GM19193 (cell line): ENCODE data around the gene C9orf72.
A peak's percentile ranks its signal among the peaks of the same experiment; 100 is the strongest.

ENCODE experiments used
- POLR2A ChIP-seq: IDR thresholded peaks from 4 replicates; pipeline ENCODE4 v1.6.1; 2011; ENCODE audit not compliant: insufficient read depth, insufficient read length; ENCODE audit errors: extremely low read depth

The C9orf72 gene

DNA sequence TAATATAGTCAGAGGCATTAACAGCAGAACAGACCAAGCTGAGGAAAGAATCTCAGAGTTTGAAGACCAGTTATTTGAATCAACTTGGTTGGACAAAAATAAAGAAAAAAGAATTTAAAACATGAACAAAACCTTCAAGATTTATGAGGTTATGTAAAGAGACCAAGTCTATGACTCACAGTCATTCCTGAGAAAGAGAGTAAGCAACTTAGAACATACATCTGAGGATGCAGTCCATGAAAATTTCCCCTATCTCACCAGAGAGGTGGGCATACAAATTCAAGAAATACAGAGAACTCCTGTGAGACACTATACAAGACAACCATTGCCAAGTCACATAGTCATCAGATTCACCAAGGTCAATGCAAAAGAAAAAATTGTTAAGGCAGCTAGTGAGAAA, 17.4 kb upstream of the C9orf72 start:
- no peak for TF ChIP-seq POLR2A

DNA sequence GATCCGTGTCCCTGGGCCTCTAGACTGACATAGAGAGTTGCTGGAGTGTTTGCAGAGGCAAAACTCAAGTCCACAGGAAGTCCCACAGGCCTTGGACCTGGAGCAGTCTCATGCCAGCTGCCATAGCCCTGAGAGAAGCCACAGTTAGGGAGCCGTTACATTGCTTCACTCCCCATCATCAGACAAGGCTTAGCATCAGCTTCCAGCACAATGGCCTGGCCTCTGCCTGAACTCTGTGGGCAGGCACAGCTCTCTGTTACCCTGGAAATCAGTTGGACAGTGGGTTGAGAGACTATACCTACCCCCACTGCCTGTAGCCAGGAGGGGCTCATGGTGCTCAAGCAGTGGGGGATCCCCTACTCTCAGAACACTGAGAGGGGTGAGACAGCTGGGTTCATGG, 16.2 kb upstream of the C9orf72 start:
- no peak for TF ChIP-seq POLR2A

DNA sequence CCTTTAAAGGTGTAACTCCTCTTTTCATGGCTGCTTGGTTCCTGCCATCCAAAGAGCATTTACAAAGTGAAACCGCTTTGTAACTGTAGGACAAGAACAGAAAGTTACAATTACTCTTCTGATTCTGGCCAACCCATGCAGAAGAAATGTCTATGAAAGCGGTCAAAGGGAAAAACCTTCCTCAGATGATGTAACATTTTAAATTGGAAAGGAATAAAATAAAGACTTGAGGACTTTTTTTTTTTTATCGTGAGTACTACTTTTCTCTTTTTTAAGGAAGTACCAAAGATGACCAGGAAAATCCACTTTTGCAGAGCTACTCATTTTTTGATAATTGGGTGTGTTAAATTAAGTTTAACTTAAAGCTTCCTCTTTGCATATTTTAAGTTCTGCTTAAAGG, 13.0 kb upstream of the C9orf72 start:
- no peak for TF ChIP-seq POLR2A

DNA sequence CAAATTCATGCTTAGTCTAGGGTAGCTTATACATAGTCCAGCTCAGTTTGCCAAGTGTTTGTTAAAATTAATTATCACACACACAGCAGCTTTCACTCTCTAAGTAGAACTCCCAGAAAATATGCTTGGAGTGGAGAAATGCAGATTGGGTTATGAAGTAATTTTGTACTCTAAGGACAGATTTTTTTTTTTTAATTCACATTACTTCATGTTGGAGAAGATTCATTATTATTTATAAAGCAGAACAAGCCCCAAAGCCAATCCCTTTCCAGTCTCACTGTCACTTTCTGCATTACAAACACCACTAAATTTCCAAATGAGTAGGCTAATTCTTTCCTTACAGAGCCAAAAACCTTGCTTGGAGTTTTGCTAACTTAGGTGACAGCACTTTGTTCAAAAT, 11.7 kb upstream of the C9orf72 start:
- no peak for TF ChIP-seq POLR2A

DNA sequence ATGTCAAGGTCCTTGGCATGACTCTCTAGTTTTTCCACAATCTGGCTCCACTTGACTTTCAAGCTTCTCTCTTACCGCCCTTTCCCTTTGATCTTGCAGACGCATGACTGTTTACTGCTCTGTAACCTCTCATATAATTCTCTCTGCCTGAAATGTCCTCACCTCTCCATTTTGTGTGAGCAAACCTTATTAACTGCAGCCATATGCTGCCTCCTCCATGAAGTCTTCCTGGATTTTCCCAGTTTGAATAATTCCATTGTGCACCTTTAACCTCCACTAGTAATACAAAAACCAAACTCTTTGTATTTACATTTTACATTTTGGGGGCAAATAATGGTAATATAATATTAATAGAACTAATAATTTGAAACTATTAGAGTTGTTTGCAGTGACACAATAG, 9.5 kb upstream of the C9orf72 start:
- TF ChIP-seq POLR2A = no peak

DNA sequence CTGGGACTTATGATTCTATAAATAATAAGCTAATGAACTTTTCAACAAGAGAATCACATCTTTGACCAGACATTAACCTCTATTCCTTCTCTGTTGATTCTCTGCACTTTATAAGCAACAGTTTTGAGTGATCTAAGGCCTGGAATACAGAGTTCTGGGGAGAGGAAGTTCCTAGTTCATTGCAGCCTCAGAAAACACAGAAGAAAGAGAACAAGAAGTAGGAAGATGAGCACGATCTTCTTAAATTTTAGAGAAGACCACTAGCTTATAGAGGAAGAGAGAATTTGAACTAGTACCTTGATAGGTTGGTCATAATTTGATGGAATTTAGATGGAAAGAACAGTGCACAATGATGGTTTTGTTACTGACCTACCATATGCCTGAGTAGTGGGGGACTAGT, 8.5 kb upstream of the C9orf72 start:
- TF ChIP-seq POLR2A = no peak

DNA sequence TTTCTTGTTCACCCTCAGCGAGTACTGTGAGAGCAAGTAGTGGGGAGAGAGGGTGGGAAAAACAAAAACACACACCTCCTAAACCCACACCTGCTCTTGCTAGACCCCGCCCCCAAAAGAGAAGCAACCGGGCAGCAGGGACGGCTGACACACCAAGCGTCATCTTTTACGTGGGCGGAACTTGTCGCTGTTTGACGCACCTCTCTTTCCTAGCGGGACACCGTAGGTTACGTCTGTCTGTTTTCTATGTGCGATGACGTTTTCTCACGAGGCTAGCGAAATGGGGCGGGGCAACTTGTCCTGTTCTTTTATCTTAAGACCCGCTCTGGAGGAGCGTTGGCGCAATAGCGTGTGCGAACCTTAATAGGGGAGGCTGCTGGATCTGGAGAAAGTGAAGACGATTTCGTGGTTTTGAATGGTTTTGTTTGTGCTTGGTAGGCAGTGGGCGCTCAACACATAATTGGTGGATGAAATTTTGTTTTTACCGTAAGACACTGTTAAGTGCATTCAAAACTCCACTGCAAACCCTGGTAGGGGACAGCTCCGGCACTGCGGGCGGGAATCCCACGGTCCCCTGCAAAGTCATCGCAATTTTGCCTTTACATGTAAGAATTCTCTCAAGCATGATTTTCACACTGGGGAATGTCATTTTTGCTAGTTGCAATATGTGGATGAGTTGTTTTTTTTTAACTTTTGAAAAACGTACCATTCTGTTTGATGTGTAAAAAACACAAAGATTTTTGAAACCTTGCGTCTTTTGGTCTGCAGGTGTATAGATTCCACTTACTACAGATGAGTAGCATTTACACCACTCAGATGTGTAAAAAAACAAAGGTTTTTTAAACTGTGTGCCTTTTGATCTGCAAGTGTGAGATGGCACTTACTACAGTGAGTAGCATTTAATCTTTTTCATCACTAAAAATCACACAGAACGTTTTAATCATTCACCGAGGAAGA, 631 bp upstream of the C9orf72 start:
- TF ChIP-seq POLR2A = peak; percentile 55

DNA sequence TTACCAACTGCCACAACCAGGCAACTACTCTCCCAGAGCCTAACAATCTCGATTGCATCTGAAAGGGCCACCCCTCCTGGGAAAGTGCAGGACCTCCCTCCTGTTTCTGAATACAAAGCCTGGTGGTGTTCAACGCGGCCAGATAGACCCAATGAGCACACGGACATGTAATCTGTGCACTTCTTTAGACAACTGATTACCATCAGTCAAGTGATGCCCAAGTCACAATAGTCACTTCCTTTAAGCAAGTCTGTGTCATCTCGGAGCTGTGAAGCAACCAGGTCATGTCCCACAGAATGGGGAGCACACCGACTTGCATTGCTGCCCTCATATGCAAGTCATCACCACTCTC, 739 bp downstream of the C9orf72 start:
- no peak for TF ChIP-seq POLR2A

DNA sequence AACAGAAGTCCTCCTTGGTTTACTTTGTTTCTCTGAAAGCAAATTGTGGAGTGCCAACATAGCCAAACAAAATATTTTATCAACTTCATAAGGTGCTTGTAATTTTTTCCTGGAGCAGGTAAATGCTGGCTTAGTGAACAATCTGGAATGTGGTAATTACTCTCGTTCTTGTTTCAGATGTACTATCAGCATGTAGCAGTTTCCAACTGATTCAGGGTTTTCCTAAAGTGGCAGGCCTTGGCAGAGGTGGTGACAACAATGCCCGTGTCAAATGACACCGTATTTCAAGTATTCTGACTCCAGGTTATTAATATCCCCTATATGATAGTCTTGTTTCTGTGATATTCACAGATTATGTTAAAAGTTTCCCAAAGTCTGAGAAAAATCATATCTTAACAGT, 1.2 kb downstream of the C9orf72 start:
- no peak for TF ChIP-seq POLR2A

DNA sequence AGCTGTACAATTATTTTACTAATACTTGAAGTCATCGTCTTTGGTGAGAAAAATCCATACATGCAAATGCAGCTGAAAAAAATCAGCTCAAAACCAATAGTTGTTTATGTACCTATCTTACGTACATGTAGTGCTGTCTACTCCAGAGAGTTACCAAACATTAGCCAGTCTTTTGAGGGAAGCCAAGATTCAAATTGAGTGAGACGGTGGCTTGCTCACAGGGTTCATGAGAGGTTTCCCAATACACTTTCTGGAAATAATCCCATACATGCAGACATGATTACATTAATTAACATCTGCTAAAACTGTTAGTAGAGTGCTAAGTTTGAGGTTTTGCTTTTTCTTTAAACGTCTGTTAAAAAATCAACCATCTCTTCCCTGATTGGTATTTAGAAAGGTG, 2.3 kb downstream of the C9orf72 start:
- TF ChIP-seq POLR2A = no peak

DNA sequence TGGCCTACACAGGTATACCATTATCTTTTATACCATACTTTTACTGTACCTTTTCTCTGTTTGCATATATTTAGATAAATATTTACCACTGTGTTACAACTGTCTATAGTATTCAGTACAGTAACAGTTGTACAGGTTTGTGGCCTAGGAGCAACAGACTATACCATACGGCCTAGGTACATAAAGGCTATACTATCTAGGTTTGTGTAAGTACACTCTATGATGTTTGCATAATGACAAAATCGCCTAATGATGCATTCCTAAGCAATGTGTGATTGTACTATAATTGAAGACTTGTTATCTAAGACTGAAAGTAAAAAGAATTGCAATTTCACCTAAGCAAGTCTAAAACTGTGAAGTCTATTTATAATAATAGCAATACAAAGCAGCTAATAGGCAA, 3.9 kb downstream of the C9orf72 start:
- TF ChIP-seq POLR2A = no peak

DNA sequence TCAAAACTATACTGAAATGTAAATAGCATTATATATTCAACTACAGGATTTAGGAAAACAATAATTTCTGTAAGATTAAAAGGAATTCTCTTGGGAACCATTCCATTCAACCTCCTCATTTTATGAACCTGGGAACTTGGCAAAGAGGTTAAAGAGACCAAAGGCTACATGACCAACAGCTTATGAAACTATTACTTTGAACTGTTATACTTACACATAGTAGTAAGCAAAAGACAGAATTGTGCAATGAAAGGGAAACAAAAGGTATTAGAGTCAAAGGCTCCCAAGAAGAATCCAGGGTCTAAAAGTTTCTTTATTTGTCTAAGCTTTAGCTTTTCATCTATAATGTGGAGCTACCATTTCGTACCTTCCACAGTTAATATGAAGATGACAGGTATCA, 7.2 kb downstream of the C9orf72 start:
- no peak for TF ChIP-seq POLR2A

DNA sequence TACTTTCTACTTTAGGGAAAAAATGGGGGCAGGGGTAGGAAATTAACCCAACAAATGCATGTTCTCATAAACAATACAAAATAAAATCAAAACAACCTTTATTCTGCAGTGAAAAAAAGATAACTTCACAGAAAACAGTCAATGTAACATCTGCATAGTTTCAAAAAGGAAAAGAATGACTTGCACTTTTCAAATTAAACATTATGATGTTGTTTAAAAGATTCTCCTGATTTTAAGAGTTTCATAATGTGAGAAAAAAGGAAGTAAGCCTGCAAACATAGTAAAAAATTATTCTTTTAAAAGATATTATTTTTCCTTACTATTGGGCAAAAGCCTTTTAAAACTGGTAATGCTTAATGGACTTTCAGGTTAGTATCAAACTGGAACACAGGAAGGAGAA, 7.6 kb downstream of the C9orf72 start:
- no peak for TF ChIP-seq POLR2A

DNA sequence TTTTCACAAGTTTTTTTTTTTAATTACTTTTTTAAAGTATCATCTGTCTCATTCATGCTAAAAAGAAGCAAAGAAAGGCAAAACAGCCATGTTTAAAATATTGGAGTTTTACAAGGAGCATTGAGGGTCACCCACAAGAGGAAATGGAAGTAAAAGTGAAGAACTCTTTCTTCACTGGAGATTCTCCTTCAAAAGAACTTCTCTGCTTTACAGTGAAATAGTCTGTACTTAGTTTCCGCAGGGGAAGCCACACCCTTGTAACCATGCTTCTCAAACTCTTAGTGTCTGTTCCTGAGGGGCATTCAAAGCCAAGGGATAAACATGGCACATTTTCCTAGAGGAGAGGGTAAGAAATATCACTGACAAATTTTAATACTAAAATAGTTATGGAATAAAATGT, 8.6 kb downstream of the C9orf72 start:
- no peak for TF ChIP-seq POLR2A

DNA sequence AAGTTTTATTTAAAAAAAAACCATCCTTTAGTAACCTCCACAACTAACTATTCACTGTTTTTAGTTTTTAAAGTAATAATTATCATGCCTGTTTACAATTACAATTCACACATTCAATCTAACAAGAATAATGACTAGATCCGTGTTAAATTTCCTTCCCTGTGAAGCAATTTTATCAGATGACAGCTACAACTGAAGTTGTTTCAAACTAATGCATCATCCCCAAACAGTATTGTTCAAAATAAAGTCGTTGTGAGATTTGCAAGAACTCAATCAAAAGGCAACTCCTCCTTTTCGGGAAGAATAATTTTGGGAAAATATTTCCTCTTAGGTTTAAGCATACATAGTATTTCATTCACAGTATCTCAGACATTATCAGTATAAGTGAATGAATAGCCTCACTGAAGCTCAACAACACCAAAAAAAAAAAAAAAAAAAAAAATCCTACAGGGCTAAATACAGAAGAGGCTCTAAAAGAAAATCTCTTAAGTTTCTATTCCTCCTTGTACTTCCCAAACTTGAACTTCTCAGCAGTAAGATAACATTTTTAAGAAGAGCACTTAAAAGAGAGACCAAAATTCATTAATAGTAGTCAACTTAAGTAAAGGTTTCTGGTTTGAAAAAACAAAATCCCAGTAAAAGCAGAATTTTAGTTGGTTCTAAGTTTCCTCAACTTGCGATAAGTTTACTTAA, 9.4 kb downstream of the C9orf72 start:
- TF ChIP-seq POLR2A = no peak

DNA sequence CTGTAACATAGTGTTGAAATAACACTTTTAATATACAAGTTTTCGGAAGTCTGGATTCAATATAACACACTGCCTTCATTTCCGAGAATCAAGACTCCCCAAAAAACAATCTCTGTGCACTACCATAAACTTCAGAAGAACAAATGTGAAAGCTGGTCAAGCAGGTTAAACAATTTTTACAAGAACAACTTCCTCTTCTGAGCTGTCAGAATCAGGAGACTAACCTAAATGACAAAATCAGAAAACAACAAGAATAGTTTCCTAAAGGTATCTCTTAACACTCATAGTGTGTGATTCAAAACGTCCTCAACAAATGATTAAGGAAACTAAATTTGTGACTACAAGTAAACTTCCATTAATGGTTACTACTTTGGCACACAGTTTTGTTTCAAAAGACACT, 11.6 kb downstream of the C9orf72 start:
- no peak for TF ChIP-seq POLR2A
